ENCODE results near the gene CNTN6.

- TF ChIP-seq POLR2A (IDR thresholded peaks at IDR 0.05) (no peak), CTCF (IDR thresholded peaks at IDR 0.05) (no peak)
Observed at GRCh38 chr3:1375145-1375544, 282.3 kb downstream of the CNTN6 start.

Measured in adrenal gland (tissue), 5 donors.